NB4 (cell line): ENCODE results near the gene BACE1.

ENCODE experiments used
- DNase-seq: peaks from one replicate; pipeline ENCODE4 v3.0.0; 2010; ENCODE audit warnings: low read depth
- H3K4me3 ChIP-seq: one replicate; pipeline ENCODE4 v1.5.1; 2011; ENCODE audit warnings: mild to moderate bottlenecking, low read depth, low read length, moderate library complexity
- MYC ChIP-seq: IDR thresholded peaks from 2 replicates; pipeline ENCODE4 v1.6.1; 2011; ENCODE audit warnings: low read depth, low read length
- POLR2A ChIP-seq: IDR thresholded peaks from 2 replicates; pipeline ENCODE4 v1.6.1; 2011; ENCODE audit warnings: mild to moderate bottlenecking; ENCODE audit not compliant: insufficient read length; ENCODE audit errors: extremely low read depth
- TF ChIP-seq, protein P1 (sequence below): IDR thresholded peaks from one replicate; pipeline ENCODE4 v1.5.1; 2012; ENCODE audit warnings: low read depth, low read length
- TF ChIP-seq, protein P2 (sequence below): IDR thresholded peaks from 2 replicates; pipeline ENCODE4 v1.6.1; 2011; ENCODE audit warnings: low read depth, low read length

BACE1 gene

DNA sequence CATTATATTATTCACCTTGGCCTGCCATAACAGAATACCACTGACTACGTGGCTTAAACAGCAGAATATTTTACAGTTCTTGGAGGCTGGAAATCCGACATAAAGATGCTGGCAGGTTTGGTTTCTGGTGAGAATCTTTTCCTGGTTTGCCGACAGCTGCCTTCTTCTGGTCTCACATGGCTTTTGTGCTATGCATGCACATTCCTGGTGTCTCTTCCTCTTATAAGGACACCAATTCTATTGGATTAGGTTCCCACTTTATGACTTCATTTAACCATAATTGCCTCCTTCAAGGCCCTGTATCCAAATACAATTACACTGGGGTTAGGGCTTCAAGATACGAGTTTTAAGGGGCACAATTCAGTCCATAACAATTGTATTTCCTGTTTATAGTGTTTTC, 66.5 kb downstream of the BACE1 start:
- no peak overlapping the region for H3K4me3 ChIP-seq
- TF ChIP-seq MYC: no peak
- TF ChIP-seq, protein P1, sequence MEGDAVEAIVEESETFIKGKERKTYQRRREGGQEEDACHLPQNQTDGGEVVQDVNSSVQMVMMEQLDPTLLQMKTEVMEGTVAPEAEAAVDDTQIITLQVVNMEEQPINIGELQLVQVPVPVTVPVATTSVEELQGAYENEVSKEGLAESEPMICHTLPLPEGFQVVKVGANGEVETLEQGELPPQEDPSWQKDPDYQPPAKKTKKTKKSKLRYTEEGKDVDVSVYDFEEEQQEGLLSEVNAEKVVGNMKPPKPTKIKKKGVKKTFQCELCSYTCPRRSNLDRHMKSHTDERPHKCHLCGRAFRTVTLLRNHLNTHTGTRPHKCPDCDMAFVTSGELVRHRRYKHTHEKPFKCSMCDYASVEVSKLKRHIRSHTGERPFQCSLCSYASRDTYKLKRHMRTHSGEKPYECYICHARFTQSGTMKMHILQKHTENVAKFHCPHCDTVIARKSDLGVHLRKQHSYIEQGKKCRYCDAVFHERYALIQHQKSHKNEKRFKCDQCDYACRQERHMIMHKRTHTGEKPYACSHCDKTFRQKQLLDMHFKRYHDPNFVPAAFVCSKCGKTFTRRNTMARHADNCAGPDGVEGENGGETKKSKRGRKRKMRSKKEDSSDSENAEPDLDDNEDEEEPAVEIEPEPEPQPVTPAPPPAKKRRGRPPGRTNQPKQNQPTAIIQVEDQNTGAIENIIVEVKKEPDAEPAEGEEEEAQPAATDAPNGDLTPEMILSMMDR: no peak
- TF ChIP-seq POLR2A: no peak
- TF ChIP-seq, protein P2, sequence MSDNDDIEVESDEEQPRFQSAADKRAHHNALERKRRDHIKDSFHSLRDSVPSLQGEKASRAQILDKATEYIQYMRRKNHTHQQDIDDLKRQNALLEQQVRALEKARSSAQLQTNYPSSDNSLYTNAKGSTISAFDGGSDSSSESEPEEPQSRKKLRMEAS: no peak
- DNase-seq: no peak

DNA sequence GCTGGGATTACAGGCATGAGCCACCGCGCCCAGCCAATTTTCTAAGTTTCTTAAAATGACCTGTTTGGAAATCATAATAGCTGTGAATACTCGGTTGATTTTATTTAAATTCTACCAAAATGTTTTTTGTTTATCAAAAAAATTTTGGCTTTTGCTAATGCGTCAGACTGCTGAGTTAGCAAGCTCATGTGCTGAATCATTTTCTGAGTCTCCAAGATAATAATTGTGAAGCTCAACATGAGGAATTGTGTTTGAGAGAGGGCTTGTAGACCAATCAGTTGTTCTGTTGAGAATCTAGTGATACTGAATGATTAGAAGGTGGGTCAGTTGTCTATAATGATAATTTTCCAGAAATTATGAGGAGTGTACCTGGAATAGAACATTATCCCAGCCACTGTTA, 67.7 kb downstream of the BACE1 start:
- no peak for DNase-seq
- no peak overlapping the region for H3K4me3 ChIP-seq
- TF ChIP-seq, protein P2: no peak
- TF ChIP-seq MYC (no peak), POLR2A (no peak)
- TF ChIP-seq, protein P1: no peak

DNA sequence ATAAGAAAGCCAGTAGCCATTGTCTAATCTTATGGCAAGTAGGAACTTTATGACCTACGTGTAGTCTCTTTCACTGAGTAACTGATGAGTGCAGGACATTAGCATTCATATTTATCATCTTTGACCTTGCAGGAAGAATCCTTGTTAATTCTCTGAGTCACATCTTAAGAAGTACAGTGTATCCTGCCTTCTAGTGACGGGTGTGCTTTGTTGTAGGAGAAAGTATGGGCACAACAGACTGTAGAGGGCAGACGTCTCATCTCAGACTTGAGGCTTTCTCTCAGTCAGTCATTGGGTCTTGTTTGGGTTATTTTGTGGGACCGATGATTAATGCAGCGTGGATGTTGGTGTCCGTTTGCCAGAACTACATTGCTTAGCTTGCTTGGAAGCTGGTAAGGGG, 76.8 kb downstream of the BACE1 start:
- no peak for TF ChIP-seq POLR2A
- TF ChIP-seq MYC: no peak
- TF ChIP-seq, protein P2: no peak
- TF ChIP-seq, protein P1: no peak
- peak; percentile 17 for DNase-seq

DNA sequence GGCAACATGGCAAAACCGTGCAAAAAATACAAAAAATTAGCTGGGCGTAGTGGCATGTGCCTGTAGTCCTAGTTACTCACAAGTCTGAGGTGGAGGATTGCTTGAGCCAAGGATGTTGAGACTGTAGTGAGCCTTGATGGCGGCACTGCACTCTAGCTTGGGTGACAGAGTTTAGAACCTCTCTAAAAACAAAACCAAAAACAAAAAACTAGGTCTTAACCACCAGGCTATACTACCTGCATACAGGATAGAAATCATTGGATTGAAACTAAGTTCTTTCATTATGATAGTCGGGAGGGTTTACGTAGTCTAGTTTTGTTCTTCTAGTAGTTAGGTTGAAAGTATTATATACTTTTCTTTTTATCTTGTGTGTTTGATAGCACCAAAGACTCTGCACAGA, 77.8 kb downstream of the BACE1 start:
- TF ChIP-seq, protein P1: no peak
- TF ChIP-seq POLR2A: no peak
- no peak for TF ChIP-seq MYC
- TF ChIP-seq, protein P2: no peak
- H3K4me3 ChIP-seq: no peak overlapping the region

More for the DNA sequence above, 76.8 kb downstream of the BACE1 start:
- no peak overlapping the region for H3K4me3 ChIP-seq

More for the DNA sequence above, 77.8 kb downstream of the BACE1 start:
- DNase-seq: no peak
